Naive thymus-derived CD4-positive, alpha-beta T cell (primary cell): Measurements from ENCODE around the gene PDIA2. TPM values are rescaled to one million over a fixed set of nuclear protein-coding genes. Genes with fewer than 3 reads are reported as not detected.

ENCODE experiments used
- ATAC-seq: fragments of 150-1000 bp; cut with Tn5 transposase; 2 replicates; pipeline ENCODE4 v1.10.0; 2021; ENCODE audit warnings: mild to moderate bottlenecking, moderate library complexity
- CTCF ChIA-PET: fragments of 350-600 bp; sonication (Branson Sonifier 250); formaldehyde crosslinking; loops from one replicate; lab custom pipeline; 2021; ENCODE audit warnings: antibody characterized with exemption; lab: Charles Lee
- POLR2A ChIA-PET: fragments of 350-600 bp; sonication (Branson Sonifier 250); formaldehyde crosslinking; loops from one replicate; lab custom pipeline; 2021; ENCODE audit warnings: antibody characterized with exemption, inconsistent platforms; lab: Charles Lee
- DNase-seq, 9 donors: peaks; one replicate each; pipeline versions ENCODE4 v3.0.0 to v3.0.0-alpha.2; 2020 to 2022; ENCODE audit warnings: mixed read lengths in 1 of 9
- H3K27ac ChIP-seq: one replicate; pipeline ENCODE4 v1.7.0; 2013; ENCODE audit warnings: mild to moderate bottlenecking, low read depth, low read length, moderate library complexity
- H3K27me3 ChIP-seq, 2 donors: one replicate each; pipeline ENCODE4 v1.7.0; 2013; ENCODE audit warnings: low read length in 2 of 2, mild to moderate bottlenecking in 2 of 2, moderate library complexity in 2 of 2; ENCODE audit not compliant: control insufficient read depth in 2 of 2, insufficient read depth in 2 of 2
- H3K36me3 ChIP-seq, 3 experiments: 1 replicate in 2 of 3; 2 replicates in 1 of 3; pipeline ENCODE4 v1.7.0; 2013; ENCODE audit warnings: low read length in 3 of 3, mild to moderate bottlenecking in 3 of 3, moderate library complexity in 1 of 3; ENCODE audit not compliant: insufficient read depth in 3 of 3, control insufficient read depth in 2 of 3
- H3K4me1 ChIP-seq, 2 donors: one replicate each; pipeline ENCODE4 v1.7.0; 2013; ENCODE audit warnings: low read length in 2 of 2, mild to moderate bottlenecking in 2 of 2, moderate library complexity in 1 of 2; ENCODE audit not compliant: control insufficient read depth in 2 of 2, insufficient read depth in 2 of 2
- H3K4me3 ChIP-seq: 2 replicates; pipeline ENCODE4 v1.7.0; 2013; ENCODE audit warnings: mild to moderate bottlenecking, low read length
- H3K9me3 ChIP-seq, 3 experiments: 1 replicate in 2 of 3; 2 replicates in 1 of 3; pipeline ENCODE4 v1.7.0; 2013; ENCODE audit warnings: low read length in 3 of 3; ENCODE audit not compliant: control insufficient read depth in 2 of 3
- H3K27ac Mint-ChIP-seq, 9 donors: one replicate each; pipeline ENCODE4 v1.8.0; 2020 to 2022; ENCODE audit warnings: mixed read lengths in 9 of 9, mild to moderate bottlenecking in 8 of 9, moderate library complexity in 5 of 9, inconsistent platforms in 2 of 9
- H3K27me3 Mint-ChIP-seq, 5 donors: one replicate each; pipeline ENCODE4 v1.8.0; 2021 to 2022; ENCODE audit warnings: mixed read lengths in 5 of 5, mild to moderate bottlenecking in 1 of 5
- H3K36me3 Mint-ChIP-seq, 5 donors: one replicate each; pipeline ENCODE4 v1.8.0; 2020 to 2022; ENCODE audit warnings: mixed read lengths in 5 of 5, mild to moderate bottlenecking in 3 of 5, inconsistent platforms in 1 of 5
- H3K4me1 Mint-ChIP-seq, 7 donors: one replicate each; pipeline ENCODE4 v1.8.0; 2020 to 2022; ENCODE audit warnings: mixed read lengths in 7 of 7, mild to moderate bottlenecking in 3 of 7, inconsistent platforms in 1 of 7
- H3K4me3 Mint-ChIP-seq, 10 donors: one replicate each; pipeline ENCODE4 v1.8.0; 2020 to 2022; ENCODE audit warnings: mild to moderate bottlenecking in 10 of 10, mixed read lengths in 10 of 10, moderate library complexity in 6 of 10, inconsistent platforms in 2 of 10
- H3K9me3 Mint-ChIP-seq, 11 donors: one replicate each; pipeline ENCODE4 v1.8.0; 2020 to 2022; ENCODE audit warnings: mixed read lengths in 11 of 11, mild to moderate bottlenecking in 4 of 11, inconsistent platforms in 1 of 11, moderate library complexity in 1 of 11
- intact Hi-C, 2 donors: fragments of 100-400 bp; cut with micrococcal nuclease; formaldehyde crosslinking; loops; one replicate each; pipeline ENCODE4 v1.15.1; 2023
- polyA plus RNA-seq, 2 donors: library from polyadenylated mRNA; unstranded; fragments of 300-500 nt; fragmentation: Illumina TruSeq; gene quantifications; one replicate each; pipeline ENCODE4 v1.2.3, GENCODE V29; 2021
- total RNA-seq, 6 experiments: library from RNA in 5 of 6; stranded (reverse) in 5 of 6; gene quantifications; 1 replicate in 5 of 6; 2 replicates in 1 of 6; pipeline ENCODE4 v1.2.3 and lab custom pipeline; 2021 to 2026

The PDIA2 gene
- total and polyA plus RNA-seq, 7 experiments from 2014 or later, result 0.42 TPM; not detected in 6

GRCh38 chr16:293043-293775, 10.2 kb downstream of the PDIA2 start:
- CTCF ChIA-PET, result no interaction called here
- H3K27ac ChIP-seq, result no peak overlapping the region
- Mint-ChIP-seq H3K36me3 (peaks cover 0 to 16% (median 3%) of the 10 kb centered on the region in 5 donors), H3K9me3 (no peaks in the 10 kb centered on the region), H3K27ac (no peak overlapping the region), H3K4me1 (no peaks in the 10 kb centered on the region), H3K27me3 (no peaks in the 10 kb centered on the region), H3K4me3 (no peak overlapping the region)
- intact Hi-C loops, result no loop called here
- H3K27me3 ChIP-seq, result no peaks in the 10 kb centered on the region
- DNase-seq (no peak), ATAC-seq (no peak)
- H3K4me3 ChIP-seq, result no peak overlapping the region
- H3K36me3 ChIP-seq, result peaks cover 0 to 87% (median 9%) of the 10 kb centered on the region in 3 experiments
- no peaks in the 10 kb centered on the region for H3K9me3 ChIP-seq
- POLR2A ChIA-PET, result no interaction called here
- no peaks in the 10 kb centered on the region for H3K4me1 ChIP-seq

GRCh38 chr16:296276-296675, 13.3 kb downstream of the PDIA2 start:
- DNase-seq, result no peak
- H3K9me3 Mint-ChIP-seq, result no peaks in the 10 kb centered on the region
- no peaks in the 10 kb centered on the region for H3K27me3 ChIP-seq

GRCh38 chr16:296806-297510, 14.0 kb downstream of the PDIA2 start:
- Histone ChIP-seq H3K27me3 (no peaks in the 10 kb centered on the region), H3K4me1 (no peaks in the 10 kb centered on the region), H3K27ac (no peak overlapping the region), H3K9me3 (no peaks in the 10 kb centered on the region), H3K4me3 (no peak overlapping the region), H3K36me3 (peaks cover 0 to 68% (median 4%) of the 10 kb centered on the region in 3 experiments)
- H3K4me3 Mint-ChIP-seq, result no peak overlapping the region
- no peak for ATAC-seq
- DNase-seq, result no peak
- POLR2A ChIA-PET, result no interaction called here
- no peak overlapping the region for H3K27ac Mint-ChIP-seq
- intact Hi-C loops, result no loop called here
- H3K9me3 Mint-ChIP-seq, result no peaks in the 10 kb centered on the region
- CTCF ChIA-PET, result no interaction called here
- no peaks in the 10 kb centered on the region for H3K4me1 Mint-ChIP-seq
- H3K36me3 Mint-ChIP-seq, result peaks cover 0 to 4% (median 3%) of the 10 kb centered on the region in 5 donors
- no peaks in the 10 kb centered on the region for H3K27me3 Mint-ChIP-seq

More at GRCh38 chr16:296276-296675, 13.3 kb downstream of the PDIA2 start:
- CTCF ChIA-PET, result no interaction called here
- intact Hi-C loops, result no loop called here
- no peak for ATAC-seq
- Mint-ChIP-seq H3K4me1 (no peaks in the 10 kb centered on the region), H3K27me3 (no peaks in the 10 kb centered on the region), H3K4me3 (no peak overlapping the region), H3K36me3 (peaks cover 0 to 10% (median 3%) of the 10 kb centered on the region in 5 donors), H3K27ac (no peak overlapping the region)
- no peaks in the 10 kb centered on the region for H3K4me1 ChIP-seq
- H3K27ac ChIP-seq, result no peak overlapping the region
- no peak overlapping the region for H3K4me3 ChIP-seq
- POLR2A ChIA-PET, result no interaction called here
- peaks cover 0 to 71% (median 8%) of the 10 kb centered on the region in 3 experiments for H3K36me3 ChIP-seq
- no peaks in the 10 kb centered on the region for H3K9me3 ChIP-seq

- DNase-seq (no peak), ATAC-seq (no peak)
- H3K27me3 ChIP-seq, result no peaks in the 10 kb centered on the region
- H3K27ac ChIP-seq, result no peak overlapping the region
- no peaks in the 10 kb centered on the region for H3K36me3 Mint-ChIP-seq
- no peak overlapping the region for H3K4me3 Mint-ChIP-seq
- no peaks in the 10 kb centered on the region for H3K4me1 Mint-ChIP-seq
- H3K4me3 ChIP-seq, result no peak overlapping the region
- ChIA-PET CTCF (no interaction called here), POLR2A (no interaction called here)
- no peaks in the 10 kb centered on the region for H3K9me3 Mint-ChIP-seq
- H3K27me3 Mint-ChIP-seq, result no peaks in the 10 kb centered on the region
- intact Hi-C loops, result no loop called here
- H3K36me3 ChIP-seq, result peaks cover 0 to 68% (median 7%) of the 10 kb centered on the region in 3 experiments
- no peaks in the 10 kb centered on the region for H3K9me3 ChIP-seq
- H3K27ac Mint-ChIP-seq, result no peak overlapping the region
- H3K4me1 ChIP-seq, result no peaks in the 10 kb centered on the region
Measured at GRCh38 chr16:297832-298231, 14.9 kb downstream of the PDIA2 start.

GRCh38 chr16:301235-301634, 18.3 kb downstream of the PDIA2 start:
- no peak overlapping the region for H3K27ac Mint-ChIP-seq
- DNase-seq, result no peak
- H3K36me3 Mint-ChIP-seq, result peaks cover 0 to 11% (median 0%) of the 10 kb centered on the region in 5 donors

GRCh38 chr16:301950-302349, 19.0 kb downstream of the PDIA2 start:
- intact Hi-C loops, result no loop called here
- Histone ChIP-seq H3K4me3 (no peak overlapping the region), H3K27me3 (no peaks in the 10 kb centered on the region), H3K9me3 (no peaks in the 10 kb centered on the region), H3K36me3 (peaks cover 0 to 62% (median 7%) of the 10 kb centered on the region in 3 experiments), H3K4me1 (no peaks in the 10 kb centered on the region), H3K27ac (no peak overlapping the region)
- Mint-ChIP-seq H3K27ac (no peak overlapping the region), H3K9me3 (no peaks in the 10 kb centered on the region), H3K4me3 (no peak overlapping the region), H3K4me1 (peaks cover 0 to 13% (median 7%) of the 10 kb centered on the region in 7 donors), H3K27me3 (no peaks in the 10 kb centered on the region), H3K36me3 (peaks cover 0 to 15% (median 0%) of the 10 kb centered on the region in 5 donors)
- ChIA-PET CTCF (no interaction called here), POLR2A (no interaction called here)
- DNase-seq, result no peak
- ATAC-seq, result no peak

More at GRCh38 chr16:301235-301634, 18.3 kb downstream of the PDIA2 start:
- H3K4me1 ChIP-seq, result no peaks in the 10 kb centered on the region
- Mint-ChIP-seq H3K4me3 (no peak overlapping the region), H3K4me1 (peaks cover 0 to 10% (median 6%) of the 10 kb centered on the region in 7 donors), H3K9me3 (no peaks in the 10 kb centered on the region), H3K27me3 (no peaks in the 10 kb centered on the region)
- peaks cover 0 to 62% (median 7%) of the 10 kb centered on the region in 3 experiments for H3K36me3 ChIP-seq
- ChIA-PET POLR2A (no interaction called here), CTCF (no interaction called here)
- ATAC-seq, result no peak
- intact Hi-C loops, result no loop called here
- no peaks in the 10 kb centered on the region for H3K27me3 ChIP-seq
- H3K27ac ChIP-seq, result no peak overlapping the region
- H3K9me3 ChIP-seq, result no peaks in the 10 kb centered on the region
- H3K4me3 ChIP-seq, result no peak overlapping the region
